ENCODE results near the gene GPX6. TPM values are rescaled to one million over a fixed set of nuclear protein-coding genes. Genes with fewer than 3 reads are reported as not detected.
"Not testable (repeated sequence)": the region's sequence is repeated elsewhere in the genome, so short reads cannot be mapped to it uniquely, and the experiment has no call there.

The GPX6 gene
- total RNA-seq, 1 donor from 2014 or later, result not detected

DNA sequence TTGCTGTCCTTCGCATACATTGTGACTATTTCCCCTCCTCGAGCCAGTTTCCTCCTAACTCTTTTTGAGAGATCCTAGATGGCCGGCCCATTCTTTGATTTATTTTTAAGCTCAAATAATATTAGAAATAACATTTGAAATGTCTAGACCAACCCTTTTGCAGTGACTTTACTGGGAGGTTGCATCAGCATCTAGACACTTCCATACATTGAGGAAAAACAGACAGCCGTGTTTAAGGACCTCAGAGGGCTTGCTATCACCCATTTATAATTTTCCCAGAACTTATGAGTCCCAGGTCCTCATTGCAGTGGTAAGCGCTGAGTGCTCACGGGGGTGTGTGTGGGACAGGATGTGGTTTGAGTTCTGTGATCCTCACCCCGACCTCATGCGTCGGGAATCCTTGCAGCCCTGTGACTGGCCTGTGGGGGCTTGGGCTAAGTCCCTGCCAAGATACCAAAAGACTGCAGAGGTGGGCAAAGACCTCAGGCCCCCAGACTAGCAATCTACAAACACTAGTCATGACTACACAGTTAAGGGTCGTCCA lies 10.0 kb upstream of the GPX6 start, which contains the start of gene GPX5:
TSS of gene GPX5 (plus strand) at position 386 of the 544 bp plus-strand sequence. CDS start at position 519, 133 bp downstream.
- peak; percentile 3 for DNase-seq (ENCODE audit: low read depth)

GRCh38 chr6:28523241-28523622 lies 7.6 kb upstream of the GPX6 start:
- no peak for DNase-seq (ENCODE audit: low read depth)

- DNase-seq (ENCODE audit: low read depth), result no peak
Measured at GRCh38 chr6:28522594-28523240, 7.1 kb upstream of the GPX6 start.

DNA sequence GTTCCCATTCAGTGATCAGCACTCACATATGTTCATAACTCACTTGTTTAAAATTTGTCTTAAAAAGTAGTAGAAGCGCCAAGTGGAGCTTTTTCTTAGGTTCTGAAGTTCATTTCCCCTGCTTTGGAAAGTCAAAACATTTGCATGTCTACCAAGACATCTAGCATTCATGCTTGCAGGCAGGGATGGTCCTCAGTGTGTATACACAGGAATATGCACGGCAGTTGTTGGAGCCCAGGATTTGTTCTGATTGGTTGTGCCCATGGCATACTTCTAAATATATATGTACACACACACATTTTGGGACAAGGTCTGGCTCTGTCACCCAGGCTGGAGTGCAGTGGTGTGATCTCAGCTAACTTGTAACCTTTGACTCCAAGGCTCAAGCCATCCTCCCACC lies 2.4 kb upstream of the GPX6 start:
- DNase-seq (ENCODE audit: low read depth), result no peak

- DNase-seq (ENCODE audit: low read depth), result not testable (repeated sequence)
Measured at GRCh38 chr6:28512387-28512786, 3.2 kb downstream of the GPX6 start.

DNA sequence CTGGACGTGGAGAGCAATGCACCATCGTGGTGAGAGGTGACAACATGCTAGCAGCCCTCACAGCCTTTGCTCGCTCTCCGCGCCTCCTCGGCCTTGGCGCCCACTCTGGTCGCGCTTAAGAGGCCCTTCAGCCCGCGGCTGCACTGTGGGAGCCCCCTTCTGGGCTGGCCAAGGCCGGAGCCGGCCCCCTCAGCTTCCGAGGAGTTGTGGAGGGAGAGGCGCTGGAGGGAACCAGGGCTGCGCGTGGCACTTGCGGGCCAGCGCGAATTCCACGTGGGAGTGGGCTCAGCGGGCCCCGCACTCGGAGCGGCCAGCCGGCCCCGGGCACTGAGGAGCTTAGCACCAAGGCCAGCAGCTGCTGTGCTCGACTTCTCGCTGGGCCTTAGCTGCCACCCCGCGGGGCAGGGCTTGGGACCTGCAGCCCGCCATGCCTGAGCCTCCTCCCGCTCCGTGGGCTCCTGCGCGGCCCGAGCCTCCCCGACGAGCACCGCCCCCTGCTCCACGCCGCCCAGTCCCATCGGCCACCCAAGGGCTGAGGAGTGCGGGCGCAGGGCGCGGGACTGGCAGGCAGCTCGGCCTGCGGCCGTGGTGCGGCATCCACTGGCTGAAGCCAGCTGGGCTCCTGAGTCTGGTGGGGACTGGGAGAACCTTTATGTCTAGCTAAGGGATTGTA lies 3.8 kb downstream of the GPX6 start:
- no peak for DNase-seq (ENCODE audit: low read depth)

DNA sequence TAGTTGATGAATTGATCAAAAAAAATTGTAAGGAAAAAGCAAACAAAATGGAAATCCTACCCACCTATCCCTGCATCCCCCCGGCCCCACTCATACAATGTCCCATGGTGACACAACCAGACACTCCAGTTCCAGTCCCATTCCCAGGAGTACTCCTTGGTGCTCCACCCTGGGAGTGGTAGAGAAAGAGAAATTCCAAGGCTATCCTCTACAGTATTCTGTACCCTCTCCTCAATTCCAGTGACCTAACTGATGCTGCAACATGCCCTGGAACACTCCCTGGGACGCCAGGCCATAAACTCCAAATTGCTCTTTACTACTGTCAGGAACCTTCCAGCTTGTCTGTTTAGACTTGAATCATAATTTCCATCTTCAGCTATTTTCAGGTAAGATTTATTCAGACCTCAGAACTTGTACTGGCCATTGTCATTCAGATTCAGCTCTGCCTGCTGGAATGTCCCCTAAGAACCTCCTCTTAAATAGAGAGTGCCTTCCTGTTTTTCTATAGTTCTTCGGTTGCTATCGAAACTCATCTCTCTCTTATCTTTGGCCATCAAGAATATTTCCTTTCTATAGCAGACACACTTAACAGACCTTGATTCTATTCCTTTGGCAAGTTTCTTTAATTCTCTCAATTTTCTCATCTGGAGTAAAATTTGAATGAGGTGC lies 8.7 kb downstream of the GPX6 start:
- no peak for DNase-seq (ENCODE audit: low read depth)

DNA sequence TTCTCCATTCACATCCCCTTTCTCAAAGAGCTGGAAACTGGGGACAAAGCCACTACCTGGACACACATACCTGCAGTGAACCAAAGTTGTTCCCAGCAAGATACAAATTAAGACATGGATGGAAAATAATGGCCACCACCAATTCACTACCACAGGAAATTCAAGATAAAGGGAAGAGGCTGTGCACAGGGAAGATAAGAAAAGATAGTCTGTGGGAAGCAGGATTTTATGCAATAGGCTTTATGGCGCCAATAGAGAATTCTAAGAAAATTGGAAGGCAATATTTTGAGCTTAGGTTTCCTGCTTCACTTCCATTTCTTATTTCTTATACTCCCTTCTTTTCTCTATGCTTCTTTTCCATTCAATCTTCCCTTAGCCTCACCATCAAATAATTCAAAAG lies 9.9 kb downstream of the GPX6 start:
- DNase-seq (ENCODE audit: low read depth), result no peak

GRCh38 chr6:28502709-28503305 lies 12.8 kb downstream of the GPX6 start:
- DNase-seq (ENCODE audit: low read depth), result not testable (repeated sequence)

DNA sequence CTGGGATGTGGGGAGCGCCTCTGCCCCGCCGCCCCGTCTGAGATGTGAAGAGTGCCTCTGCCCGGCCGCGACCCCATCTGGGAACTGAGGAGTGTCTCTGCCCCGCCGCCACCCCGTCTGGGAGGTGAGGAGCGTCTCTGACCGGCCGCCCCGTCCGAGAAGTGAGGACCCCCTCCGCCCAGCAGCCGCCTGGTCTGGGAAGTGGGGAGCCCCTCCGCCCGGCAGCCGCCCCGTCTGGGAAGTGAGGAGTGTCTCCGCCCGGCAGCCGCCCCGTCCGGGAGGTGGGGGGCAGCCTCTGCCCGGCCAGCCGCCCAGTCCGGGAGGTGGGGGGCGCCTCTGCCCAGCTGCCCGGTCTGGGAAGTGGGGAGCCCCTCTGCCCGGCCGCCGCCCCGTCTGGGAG lies 13.5 kb downstream of the GPX6 start:
- not testable (repeated sequence) for DNase-seq (ENCODE audit: low read depth)

DNA sequence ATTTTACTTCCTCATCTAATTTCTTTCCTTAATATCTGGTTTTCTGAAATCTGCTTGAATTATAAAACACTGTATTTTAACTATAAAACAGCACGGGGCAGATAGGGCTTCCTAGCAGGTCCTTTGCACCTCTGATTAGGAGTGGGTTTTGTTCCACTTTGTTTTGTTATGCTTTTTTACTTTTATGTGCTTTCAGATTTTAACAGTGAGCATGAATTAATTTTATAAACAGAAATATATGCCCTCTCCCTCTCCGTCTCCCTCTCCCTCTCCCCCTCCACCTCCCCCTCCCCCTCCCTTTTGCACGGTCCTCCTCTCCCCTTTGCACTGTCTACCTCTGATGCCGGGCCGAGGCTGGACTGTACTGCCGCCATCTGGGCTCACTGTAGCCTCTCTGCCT lies 14.3 kb downstream of the GPX6 start:
- DNase-seq (ENCODE audit: low read depth), result no peak

DNA sequence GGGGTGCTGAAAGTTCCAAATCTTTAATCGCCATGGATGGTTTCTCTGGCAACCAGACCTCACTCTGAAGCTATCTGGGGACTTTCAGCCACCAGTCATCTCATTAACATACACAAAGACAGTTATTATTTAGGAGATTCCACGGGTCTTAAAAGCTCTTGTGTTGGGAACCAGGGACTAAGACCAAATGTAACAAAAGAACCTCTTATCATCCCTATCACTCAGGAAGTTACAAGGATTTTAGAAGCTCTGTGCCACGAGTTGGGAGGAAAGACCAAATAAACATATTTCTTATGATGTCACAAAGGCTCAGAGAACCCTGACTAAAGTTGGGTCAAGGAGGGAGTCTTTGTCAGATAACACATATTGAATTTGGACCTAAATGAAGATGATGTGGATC lies 17.7 kb downstream of the GPX6 start:
- DNase-seq (ENCODE audit: low read depth), result no peak

DNA sequence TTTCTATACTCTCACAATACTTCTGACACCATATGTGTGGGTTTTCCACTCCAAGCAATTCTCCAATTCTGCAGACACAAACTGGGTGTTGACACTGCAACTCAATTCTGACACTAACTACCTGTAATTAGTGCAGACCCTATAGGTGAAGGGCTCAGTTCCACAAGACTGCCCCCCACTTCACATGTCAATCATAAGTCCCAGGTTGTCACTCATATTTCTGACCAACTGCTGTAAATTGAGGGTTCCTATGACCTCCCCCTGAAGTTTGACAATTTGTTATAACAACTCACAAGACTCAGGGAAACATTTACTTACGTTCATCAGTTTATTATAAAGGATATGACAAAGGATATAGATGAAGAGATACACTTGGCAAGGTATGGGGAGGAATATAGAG lies 18.3 kb downstream of the GPX6 start:
- DNase-seq (ENCODE audit: low read depth), result no peak

DNA sequence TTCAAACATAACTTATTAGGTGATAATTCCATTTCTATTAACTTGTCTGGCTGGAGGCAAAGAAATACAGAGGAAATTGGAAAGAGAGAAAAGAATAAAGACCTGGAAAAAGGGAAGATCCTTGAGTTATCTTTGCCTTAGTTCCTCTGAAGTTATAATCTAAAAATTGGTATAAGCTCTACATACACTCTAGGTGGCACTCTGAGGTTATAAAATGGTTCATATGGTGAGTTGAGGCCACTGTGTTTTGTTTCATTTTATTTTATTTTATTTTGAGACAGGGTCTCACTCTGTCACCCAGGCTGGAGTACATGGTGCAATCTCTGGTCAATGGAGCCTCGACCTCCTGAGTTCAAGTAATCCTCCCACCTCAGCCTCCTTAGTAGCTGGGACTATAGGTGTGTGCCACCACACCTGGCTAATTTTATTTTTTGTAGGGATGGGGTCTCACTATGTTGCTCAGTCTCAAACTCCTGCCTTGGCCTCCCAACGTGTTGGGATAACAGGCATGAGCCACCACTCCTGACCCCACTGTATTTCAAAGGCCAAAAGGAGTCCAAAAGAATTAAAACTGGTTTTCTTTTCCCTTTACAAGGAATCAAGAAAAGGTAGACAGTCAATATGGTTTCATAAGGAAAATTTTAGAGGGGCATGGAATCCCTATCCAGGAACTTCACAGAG lies 19.4 kb downstream of the GPX6 start:
- peak; percentile 5 for DNase-seq (ENCODE audit: low read depth)

DNA sequence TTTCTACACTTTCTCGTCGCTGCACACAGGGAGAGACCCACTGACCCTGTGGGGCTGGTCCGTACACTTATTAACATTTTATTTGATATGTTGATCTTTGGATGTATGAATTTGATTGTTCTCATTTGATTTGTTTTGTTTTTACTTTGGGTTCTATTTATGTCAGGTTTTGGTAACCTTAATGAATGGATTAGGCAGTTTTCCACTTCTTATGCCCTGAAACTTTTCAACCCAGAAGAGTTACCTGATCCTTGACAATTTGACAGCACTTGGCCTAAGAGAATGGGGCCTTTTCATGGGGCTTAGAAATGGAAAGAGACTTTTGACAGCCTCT lies 23.6 kb downstream of the GPX6 start:
- DNase-seq (ENCODE audit: low read depth), result no peak

- DNase-seq (ENCODE audit: low read depth), result no peak
Measured at GRCh38 chr6:28490205-28490890, 25.2 kb downstream of the GPX6 start.

DNA sequence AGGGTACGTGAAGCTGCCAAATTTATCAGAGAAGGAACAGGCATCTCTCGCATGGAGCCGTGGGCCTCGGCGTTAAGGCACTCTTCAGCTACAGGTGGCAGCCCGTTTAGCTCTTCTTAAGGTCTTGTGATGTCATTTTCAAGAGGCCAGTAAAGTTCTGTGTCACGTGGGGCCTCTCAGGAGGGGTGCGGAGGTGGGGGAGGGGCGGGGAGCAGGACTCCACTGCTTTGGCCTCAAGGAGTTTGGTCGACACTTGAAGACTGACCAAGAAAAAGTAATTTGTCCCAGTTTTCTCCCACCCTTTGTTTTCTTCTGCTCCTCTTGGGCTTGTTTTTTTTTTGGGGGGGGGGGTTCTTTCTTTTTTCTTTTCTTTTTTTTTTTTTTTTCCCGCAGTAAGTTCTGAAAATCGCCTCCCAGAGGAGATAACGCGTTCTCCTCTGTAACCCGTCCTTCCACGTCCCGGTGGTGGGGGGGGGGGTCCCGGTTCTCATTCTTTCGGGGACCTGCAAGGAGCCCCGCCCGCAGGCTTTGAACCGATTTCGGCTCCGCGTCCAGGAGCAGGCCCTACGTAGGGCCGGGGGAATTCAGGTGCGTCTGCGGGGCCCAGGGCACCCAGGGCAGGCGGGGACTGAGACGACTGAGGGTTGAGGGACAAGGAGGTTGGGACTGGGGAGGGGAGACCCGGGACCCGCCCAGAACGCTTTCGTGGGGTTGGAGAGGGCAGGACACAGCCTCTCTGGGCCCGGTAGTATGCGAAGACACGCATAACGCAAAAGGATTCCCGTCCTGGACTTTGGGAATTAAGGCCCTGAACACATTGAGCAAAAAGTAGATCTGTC lies 26.0 kb downstream of the GPX6 start:
- peak; percentile 2 for DNase-seq (ENCODE audit: low read depth)

- DNase-seq (ENCODE audit: low read depth), result peak; percentile 2
Measured at GRCh38 chr6:28488916-28489365, 26.7 kb downstream of the GPX6 start.

DNA sequence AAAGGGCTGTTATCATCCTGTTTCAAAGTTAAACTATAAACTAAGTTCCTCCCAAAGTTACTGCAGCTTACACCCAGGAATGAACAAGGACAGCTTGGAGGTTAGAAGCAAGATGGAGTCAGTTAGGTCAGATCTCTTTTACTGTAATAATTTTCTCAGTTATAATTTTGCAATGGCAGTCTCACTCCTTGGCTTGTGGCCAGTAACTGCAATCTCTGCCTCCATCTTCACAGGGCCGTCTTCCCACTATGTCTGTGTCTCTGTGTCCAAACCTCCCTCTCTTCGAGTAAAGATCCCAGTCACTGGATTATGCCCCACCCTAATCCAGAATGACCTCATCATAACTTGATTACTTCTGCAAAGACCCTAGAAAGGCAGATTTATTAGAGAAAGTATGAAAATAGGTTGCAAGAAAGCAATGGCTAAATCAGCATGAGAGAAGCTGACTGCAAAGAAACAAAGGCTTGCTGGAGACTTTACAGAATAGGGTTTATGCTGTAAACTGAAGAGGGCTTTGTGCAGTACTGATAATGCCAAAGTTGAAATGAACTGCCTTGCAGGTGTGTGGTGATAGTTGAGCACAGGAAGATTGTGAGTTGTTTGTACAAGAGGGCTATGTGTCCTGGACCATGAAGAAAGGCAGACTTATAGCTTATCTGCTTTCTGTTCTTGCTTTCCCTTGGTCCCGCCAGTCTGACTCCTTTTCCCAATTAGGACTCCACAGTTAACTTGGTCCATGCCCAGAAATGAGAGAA lies 28.4 kb downstream of the GPX6 start:
- no peak for DNase-seq (ENCODE audit: low read depth)

Measured in myocyte (in vitro differentiated cells).